ENCODE measurements around the gene TNXB.
A peak's percentile ranks its signal among the peaks of the same experiment; 100 is the strongest.
"Not testable (repeated sequence)": the region's sequence is repeated elsewhere in the genome, so short reads cannot be mapped to it uniquely, and the experiment has no call there.

Gene TNXB

DNA sequence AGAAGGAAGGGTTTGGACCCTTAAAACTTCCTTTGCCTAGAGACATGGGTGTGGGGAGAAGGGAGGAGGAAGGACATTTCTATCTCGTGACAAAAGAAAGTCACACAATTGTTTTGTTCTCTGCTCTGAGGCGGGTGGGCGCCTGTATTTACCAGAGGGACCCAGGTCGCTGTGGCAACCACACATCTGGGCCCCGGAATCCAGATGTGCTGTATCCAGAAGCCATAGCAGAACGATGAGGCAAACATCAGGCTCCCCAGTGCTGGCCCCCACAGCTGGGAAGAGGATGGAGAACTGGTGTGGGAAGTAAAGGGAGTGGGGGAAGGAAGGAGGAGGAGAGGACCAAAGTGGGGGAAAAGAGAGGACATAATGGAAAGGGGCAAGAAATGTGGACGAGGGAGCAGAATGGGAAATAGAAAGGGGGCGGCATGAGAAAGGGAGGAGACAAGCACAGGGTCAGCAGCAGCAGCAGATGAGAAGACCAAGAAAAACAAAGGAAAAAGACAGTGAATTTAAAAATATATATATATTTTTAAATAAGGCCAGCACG lies 3.4 kb upstream of the TNXB start:
- no peak for DNase-seq (ENCODE audit: low read depth in 4 of 4, low spot score in 1 of 4)

- no peak for DNase-seq (ENCODE audit: low read depth in 4 of 4, low spot score in 1 of 4)
Observed at GRCh38 chr6:32111424-32112066, 2.4 kb upstream of the TNXB start.

GRCh38 chr6:32110632-32111031 lies 1.5 kb upstream of the TNXB start:
- no peak for DNase-seq (ENCODE audit: low read depth in 4 of 4, low spot score in 1 of 4)

- no peak for DNase-seq (ENCODE audit: low read depth in 4 of 4, low spot score in 1 of 4)
Observed at GRCh38 chr6:32109765-32110160, 625 bp upstream of the TNXB start.

DNA sequence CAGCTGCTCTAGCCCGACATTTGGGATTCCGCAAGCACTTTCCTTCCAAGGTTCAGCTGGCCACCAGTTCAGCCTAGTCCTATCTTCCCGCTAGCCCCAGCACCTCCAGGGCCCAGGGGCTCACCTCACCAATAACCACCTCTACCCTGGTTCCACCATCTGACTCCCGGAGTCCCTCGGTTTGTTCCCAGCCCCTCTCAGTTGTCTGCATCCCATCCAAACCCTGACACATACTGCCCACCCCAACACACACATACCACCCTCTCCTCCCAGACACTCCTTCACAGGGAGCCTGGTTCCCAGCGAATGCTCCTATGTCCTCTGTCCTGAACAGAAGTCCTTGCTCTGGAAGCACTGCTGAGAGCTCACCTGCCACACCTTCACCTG lies 418 bp downstream of the TNXB start:
- no peak for DNase-seq (ENCODE audit: low read depth in 4 of 4, low spot score in 1 of 4)

DNA sequence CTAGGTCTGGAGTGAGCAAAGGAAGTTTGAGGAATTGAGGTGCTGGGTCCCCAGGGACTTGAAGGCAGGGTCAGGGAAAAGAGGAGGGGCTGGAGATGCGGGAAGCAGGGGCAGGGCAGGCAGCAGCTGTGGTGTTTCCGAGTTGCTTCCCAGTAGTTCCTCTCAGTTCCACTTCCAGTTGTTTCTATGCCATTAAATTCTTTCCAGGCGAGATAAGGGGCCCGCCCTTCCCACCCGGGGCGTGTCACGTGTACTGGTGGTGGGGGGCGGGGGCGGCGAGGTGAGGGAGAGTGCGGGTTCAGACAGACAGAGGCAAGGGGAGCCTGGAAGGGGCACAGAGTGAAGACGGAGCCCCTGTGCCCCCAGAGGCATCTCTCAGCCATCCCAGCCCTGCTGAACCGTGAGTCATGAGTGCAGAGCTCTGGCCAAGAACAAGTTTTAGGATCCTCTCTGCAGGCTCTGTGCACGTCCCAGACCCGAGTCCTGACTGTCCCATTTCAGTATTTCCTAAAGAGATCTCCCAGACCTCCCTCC lies 977 bp downstream of the TNXB start:
- no peak for DNase-seq (ENCODE audit: low read depth in 4 of 4, low spot score in 1 of 4)

- no peak for DNase-seq (ENCODE audit: low read depth in 4 of 4, low spot score in 1 of 4)
Observed at GRCh38 chr6:32107406-32107805, 1.7 kb downstream of the TNXB start.

DNA sequence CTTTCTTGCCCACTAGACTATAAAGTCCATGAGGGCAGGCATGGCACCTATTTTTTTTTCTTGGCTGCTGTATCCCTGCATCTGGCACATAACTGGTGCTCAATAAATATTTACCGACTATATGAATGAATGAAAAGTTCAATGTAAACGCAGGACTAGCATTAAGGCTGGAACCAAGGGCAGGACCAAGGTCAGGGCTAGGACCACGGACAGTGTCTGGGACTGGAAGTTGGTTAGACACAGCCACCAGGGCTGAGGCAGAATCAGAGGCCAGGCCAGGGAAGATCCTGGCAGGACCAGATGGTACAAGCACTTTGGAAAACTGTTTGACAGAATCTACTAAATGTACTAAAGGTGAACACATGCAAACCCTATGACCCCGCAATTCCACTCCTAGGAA lies 3.7 kb downstream of the TNXB start:
- no peak for DNase-seq (ENCODE audit: low read depth in 4 of 4, low spot score in 1 of 4)

DNA sequence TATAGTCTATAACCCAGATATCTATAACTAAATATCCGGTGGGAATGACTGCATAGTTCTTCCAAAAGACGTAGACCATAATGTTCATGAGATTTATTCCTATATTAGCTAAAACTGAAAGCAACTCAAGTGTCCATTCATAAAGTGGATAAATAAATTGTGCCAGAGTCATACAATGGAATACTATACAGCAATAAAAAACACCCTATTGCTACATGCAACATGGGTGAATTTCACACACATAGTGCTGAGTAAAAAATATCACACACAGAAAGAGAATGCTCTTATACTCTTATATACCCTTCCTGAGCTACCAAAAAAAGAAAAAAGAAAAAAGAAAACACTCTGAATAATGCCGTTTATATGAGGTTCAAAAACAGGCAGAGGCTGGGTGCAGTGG lies 6.9 kb downstream of the TNXB start:
- DNase-seq (ENCODE audit: low read depth in 4 of 4, low spot score in 1 of 4): no peak

- DNase-seq (ENCODE audit: low read depth in 4 of 4, low spot score in 1 of 4): not testable (repeated sequence)
Observed at GRCh38 chr6:32100251-32100650, 8.9 kb downstream of the TNXB start.

- DNase-seq (ENCODE audit: low read depth in 4 of 4, low spot score in 1 of 4): no peak
Observed at GRCh38 chr6:32097364-32097763, 11.8 kb downstream of the TNXB start.

DNA sequence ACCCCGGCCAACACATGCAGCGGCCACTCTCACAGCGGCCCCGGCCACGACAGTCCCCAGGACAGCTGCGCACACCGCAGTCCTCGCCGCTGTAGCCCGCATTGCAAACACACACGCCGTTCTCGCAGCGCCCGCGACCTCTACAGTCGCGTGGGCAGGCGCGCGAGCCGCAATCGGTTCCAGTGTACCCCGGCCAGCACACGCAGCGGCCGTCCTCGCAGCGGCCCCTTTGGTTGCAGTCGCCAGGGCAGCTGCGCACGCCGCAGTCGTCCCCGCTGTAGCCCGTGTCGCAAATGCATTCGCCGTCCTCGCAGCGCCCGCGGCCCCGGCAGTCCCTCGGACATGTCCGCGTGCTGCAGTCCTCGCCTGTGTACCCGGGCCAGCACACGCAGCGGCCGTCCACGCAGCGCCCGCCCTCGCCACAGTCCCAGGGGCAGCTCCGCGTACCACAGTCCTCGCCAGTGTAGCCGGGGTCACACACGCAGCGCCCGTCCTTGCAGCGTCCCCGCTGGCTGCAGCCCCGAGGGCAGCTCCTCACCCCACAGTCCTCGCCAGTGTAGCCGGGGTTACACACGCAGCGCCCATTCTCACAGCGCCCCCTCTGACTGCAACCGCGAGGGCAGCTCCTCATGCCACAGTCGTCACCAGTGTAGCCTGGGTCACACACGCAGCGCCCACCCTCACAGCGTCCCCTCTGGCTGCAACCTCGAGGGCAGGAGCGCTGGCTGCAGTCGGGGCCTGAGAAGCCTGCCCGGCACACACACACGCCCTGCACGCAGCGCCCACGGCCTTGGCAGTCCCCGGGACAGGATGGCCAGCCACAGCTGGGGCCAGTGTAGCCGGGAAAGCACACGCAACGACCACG lies 12.5 kb downstream of the TNXB start:
- DNase-seq (ENCODE audit: low read depth in 4 of 4, low spot score in 1 of 4): no peak

- no peak for DNase-seq (ENCODE audit: low read depth in 4 of 4, low spot score in 1 of 4)
Observed at GRCh38 chr6:32096087-32096393, 13.1 kb downstream of the TNXB start.

DNA sequence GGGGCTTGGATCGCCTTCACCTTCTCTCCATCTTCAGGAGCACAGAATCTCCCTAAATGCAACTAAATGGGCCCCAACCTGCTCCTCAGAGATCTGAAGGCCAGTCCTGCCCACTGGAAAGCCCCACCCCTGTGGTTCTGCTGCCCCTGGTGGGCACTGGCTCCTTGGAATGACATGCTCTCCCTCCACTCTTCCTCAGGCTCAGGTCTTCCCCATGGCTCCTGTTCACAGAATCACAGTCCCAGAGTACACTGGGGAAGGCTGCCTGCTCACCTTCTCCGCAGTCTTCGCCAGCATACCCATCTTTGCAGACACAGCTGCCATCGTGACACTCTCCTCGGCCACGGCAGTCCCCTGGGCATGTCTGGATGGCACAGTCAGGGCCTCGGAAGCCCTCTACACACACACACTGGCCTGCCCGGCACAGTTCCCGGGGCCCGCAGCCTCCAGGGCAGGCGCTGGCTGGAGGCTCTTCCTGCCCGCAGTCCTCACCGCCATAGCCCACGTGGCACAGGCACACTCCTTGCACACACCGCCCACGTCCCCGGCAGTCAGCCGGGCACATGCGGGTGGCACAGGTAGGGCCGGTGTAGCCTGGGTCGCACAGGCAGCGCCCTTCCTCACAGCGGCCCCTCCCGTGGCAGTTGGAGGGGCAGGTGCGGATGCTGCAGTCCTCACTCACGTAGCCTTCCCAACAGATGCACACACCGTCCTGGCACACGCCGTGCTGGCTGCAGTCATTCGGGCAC lies 13.6 kb downstream of the TNXB start:
- no peak for DNase-seq (ENCODE audit: low read depth in 4 of 4, low spot score in 1 of 4)

GRCh38 chr6:32092760-32093497 lies 16.2 kb downstream of the TNXB start:
- no peak for DNase-seq (ENCODE audit: low read depth in 4 of 4, low spot score in 1 of 4)

- no peak for DNase-seq (ENCODE audit: low read depth in 4 of 4, low spot score in 1 of 4)
Observed at GRCh38 chr6:32089082-32089828, 19.9 kb downstream of the TNXB start.

DNA sequence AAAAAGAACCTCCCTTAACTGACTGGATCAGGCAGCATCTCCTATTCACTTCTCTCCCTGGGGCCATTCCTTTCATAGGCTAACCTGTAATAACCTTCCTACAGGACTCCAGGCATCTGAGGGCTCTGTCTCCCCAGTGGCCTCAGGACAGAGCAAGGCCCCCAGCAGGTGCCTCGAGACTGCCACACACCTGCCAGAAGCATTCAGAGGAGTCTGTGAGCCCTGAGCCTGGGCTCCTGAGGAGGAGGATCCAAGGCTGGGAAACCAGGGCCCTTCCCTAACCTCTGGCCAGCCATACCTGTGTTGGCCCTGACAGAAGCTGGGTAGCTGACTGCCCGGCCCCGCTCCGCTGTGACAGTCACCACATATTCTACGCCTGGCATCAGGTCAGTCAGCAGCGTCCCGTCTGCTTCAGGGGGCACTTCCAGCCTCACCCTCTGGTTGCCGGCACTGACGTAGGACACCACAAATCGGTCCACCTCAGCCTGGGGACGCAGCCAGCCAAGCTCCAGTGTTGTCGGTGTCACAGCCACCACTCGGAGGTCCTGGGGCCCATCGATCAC lies 20.6 kb downstream of the TNXB start:
- DNase-seq (ENCODE audit: low read depth in 4 of 4, low spot score in 1 of 4): no peak

DNA sequence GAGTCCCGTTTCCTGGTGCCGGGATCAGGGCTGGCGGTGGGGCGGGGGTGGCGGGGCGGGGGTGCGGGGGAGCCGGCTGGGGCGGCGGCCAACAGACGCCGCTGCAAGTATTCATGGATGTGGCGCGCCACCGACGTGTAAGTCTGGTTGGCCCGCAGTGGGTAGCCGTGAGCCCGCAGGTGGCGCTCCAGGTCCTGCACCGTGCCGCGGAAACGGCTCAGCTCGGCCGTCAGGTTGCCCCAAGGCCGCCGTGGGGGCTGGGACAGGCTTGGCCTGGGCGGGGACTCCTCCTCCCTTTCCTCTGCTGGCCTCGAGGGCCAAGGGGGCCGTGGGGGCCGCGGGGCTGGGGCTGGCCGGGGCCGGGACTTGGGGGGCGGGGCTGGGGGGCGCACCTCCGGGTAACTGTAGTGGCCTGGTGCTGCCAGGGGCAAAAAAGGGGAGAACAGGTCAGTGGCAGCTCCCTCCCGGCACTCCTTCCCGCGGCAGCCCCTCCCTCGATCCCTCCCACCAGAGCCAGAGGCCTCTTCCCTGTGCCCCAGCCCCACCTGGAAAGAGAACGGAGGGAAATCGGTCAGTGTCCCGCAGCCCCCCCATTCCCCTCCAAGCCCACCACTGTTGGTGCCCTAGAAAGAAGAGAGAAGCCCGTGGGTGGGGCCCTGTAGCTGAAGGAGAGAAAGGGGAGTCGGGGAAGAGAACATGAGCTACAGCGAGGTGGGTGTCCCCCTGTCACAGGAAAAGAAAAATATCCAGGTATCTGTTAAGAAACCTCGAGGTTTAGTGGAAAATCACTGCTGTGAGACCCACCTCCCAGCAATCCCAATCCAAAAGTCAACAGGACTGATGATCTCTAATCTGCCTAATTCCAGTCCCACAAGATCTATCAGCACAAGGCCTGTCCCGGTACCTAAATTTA lies 21.3 kb downstream of the TNXB start:
- DNase-seq (ENCODE audit: low read depth in 4 of 4, low spot score in 1 of 4): peak; percentile 29 to 62 (median 42)

Measured in stimulated activated CD4-positive, alpha-beta T cell treated with anti-CD3 and anti-CD28 coated beads, Interleukin-1b, Interleukin-23, amount 100 ng/mL, for 24 hours (primary cell).